Measurements from ENCODE around the gene ZNF423.

Gene ZNF423

DNA sequence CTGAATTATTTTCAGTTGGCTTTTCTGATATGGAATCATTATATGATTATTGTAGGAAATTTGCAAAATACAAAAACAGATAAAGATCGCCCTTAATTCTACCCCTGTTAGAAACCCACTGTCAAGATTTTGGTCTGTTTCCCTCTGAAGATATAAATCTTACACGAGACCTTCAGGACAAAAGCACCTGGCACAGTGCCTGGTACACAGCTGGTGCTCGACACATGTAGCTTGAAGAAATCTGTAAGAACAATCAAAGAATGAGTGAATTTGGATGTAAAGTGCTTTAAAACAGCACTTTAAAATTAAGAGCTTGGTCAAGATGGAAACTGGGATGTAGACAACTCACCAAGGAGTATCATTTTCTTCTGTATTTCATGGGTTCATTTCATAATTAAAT, 301.2 kb downstream of the ZNF423 start:
- DNase-seq (ENCODE audit: low spot score), result no peak

- no peak for DNase-seq (ENCODE audit: low spot score)
Measured at GRCh38 chr16:49552313-49552928, 303.5 kb downstream of the ZNF423 start.

DNA sequence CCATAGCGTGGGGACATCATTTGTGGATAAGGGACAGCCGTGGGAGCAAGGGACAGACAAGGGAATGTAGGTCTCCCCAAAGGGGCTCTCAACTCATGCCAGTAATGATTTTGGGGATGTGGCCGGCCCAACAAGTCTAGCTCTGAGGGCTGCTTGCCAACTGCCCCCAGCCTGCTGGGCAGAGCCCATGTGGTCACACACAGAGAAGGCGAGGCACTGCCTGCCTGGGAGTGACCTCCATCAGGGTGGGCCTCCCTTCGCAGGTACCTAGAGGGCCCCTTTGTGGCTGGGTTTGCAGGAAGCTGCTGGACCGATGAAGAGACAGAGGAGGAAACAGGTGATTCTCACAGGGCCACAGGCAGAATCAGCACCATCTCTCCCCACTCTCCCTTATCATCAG, 305.2 kb downstream of the ZNF423 start:
- DNase-seq (ENCODE audit: low spot score), result no peak

- no peak for DNase-seq (ENCODE audit: low spot score)
Measured at GRCh38 chr16:49550140-49550539, 305.8 kb downstream of the ZNF423 start.

DNA sequence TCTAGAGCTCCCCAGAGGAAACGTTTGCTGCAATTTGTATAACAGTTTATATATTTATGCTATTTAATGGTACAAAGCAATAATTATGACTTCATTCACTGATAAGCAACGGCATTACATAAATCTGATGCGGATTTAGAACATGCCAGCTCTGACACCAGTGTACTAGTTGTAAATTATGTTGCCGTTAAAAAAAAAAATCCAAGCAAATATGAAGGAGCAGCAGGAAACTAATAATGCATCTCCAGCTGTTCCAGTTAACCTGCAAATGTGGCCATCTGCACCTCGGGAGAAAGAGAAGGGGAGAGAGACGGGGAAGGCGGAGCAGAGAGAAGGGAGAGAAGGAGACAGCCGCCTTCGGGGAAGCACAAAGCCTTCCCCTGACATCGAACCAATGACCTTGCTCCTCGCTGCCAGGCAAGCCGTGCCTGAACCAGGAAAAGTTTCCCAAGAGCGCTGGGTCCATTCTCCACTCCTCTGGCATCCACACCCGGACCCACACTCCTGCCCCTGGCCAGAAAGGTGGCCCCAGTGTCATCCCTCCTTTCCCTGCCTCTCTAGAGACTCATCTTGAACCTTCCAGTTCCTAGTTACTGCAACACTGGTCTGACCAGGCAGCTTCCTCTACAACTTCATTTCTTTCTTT, 307.5 kb downstream of the ZNF423 start:
- no peak for DNase-seq (ENCODE audit: low spot score)

DNA sequence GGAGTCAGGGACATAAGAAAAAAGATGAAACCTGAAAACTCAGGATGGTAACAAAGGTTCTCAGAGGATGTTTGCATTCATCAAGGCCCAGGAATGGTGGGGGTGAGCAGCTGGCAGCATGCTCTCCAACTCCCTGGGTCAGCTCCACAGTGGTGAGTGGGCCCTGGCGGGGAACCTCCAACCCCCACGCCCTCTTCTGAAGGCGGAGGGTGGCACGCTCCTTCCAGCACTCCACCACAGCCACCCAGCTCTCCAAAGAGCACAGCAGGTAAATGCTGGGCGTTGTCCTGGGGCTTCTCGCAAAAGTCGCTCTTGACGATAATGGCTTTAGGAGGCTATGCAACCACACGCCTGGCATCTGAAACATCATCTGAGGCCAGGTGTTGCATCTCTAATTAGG, 308.5 kb downstream of the ZNF423 start:
- no peak for DNase-seq (ENCODE audit: low spot score)

DNA sequence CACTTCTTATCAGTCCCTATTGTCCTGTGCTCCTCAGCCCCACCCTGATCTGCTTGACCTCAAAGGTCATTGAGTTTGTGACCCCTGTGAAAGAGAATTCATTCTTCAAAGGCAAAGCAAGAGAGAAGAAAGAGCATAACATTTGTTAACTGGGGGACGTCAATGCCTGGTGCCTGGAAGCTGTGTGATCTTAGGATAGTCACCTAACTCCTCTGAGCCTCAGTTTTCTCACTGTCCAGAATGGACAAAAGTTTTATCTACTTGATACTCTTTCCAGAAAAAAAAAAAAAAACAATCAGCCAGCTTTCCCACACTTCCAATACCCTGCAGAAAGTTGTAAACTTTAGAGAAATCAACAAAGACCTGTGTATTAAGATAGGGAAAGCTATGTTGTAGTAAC, 309.2 kb downstream of the ZNF423 start:
- no peak for DNase-seq (ENCODE audit: low spot score)

DNA sequence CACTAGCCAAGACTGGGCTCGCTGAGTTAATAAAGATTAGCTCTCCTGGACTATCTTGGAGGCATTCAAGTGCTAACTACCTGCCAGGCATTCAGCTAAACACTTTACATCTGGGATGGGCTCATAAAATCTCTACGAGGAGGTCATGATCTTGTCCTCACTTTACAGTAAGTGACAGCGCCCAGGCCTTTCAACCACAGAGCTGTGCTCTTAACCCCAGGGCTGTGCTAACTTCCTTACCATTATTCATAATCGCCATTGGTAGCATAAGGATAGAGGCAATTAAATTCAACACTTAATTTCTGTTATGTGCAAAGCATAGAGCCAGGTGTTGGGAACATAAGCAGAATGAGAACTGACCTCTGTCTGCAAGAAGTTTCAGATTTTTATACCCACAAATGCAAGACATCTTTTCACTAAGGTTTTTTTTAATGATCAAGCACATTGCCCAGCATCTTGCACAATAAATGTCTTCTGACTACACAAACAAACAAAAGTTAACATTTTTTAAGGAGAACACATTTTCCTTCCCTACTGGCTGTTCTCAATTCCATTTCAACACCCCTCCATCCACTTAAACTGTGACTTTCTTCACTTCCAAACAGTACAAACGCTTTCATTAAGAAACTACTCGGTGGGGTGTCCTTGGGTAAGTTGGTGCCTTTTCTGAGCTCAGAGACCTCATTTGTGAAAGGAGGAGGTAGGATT, 310.0 kb downstream of the ZNF423 start:
- DNase-seq (ENCODE audit: low spot score), result no peak

GRCh38 chr16:49545243-49545642, 310.7 kb downstream of the ZNF423 start:
- no peak for DNase-seq (ENCODE audit: low spot score)

DNA sequence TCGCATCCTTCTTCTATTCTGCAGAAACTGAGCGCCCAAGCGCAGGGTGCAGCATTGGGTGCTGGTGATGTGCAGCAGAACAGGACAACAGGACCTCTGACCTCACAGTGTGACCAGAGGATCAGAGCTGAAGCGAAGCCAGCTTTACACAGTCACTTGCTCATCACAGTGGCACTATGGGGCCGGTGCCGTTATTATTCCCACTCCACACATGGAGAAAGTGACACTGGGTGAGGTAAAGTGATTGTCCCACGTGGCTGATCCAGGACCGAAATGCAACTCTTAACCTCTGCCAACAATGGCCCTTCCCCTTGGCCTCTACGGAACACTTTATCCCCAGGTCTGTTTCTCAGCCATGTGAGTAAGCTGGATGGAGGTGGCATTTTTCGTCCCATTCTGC, 311.1 kb downstream of the ZNF423 start:
- DNase-seq (ENCODE audit: low spot score), result no peak

- DNase-seq (ENCODE audit: low spot score), result no peak
Measured at GRCh38 chr16:49543631-49543946, 312.3 kb downstream of the ZNF423 start.

- no peak for DNase-seq (ENCODE audit: low spot score)
Measured at GRCh38 chr16:49542946-49543630, 312.8 kb downstream of the ZNF423 start.

DNA sequence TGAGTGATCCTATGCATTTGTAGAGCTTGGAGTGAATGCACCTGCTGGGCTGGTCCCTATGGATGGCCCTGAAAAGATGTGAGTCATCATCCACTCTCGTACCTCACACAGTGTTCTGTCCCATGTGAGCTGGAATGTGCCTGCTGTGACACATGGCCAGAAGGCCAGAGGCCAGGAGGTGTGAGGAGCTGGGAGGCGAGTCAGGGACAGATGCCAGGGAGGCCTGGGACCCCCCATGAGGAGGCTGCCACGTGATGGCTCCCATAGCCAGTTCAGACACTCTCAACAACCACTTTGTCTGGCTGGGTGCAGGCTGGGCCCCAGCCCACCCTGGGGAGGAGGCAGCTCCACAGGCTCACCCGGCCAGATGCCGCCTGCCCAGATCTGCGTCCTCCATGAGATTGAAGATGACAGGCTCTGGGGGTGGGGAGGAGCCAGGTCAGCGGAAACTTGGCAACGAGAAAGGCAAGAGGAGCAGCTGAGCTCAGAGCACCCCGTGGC, 313.5 kb downstream of the ZNF423 start:
- DNase-seq (ENCODE audit: low spot score), result no peak

GRCh38 chr16:49540836-49541235, 315.1 kb downstream of the ZNF423 start:
- no peak for DNase-seq (ENCODE audit: low spot score)

DNA sequence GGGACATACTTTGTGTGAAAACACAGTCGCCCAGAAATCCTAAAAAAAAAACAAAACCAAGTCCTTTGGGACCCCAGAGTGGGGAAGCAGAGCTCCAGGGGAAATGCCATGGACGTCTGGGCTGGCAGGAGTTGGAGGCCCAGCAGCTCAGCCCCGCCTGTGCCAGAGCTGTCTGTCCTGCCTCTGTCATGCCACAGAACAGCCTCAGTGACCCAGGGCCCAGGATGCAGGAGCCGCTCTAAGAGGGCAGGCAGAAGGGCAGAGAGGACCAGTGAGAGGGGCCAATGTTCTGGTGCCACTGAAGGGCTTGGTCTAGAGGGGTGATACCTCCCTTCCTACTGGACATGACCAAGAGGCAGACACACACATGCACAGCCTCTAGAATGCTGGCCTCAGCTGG, 316.2 kb downstream of the ZNF423 start:
- no peak for DNase-seq (ENCODE audit: low spot score)

DNA sequence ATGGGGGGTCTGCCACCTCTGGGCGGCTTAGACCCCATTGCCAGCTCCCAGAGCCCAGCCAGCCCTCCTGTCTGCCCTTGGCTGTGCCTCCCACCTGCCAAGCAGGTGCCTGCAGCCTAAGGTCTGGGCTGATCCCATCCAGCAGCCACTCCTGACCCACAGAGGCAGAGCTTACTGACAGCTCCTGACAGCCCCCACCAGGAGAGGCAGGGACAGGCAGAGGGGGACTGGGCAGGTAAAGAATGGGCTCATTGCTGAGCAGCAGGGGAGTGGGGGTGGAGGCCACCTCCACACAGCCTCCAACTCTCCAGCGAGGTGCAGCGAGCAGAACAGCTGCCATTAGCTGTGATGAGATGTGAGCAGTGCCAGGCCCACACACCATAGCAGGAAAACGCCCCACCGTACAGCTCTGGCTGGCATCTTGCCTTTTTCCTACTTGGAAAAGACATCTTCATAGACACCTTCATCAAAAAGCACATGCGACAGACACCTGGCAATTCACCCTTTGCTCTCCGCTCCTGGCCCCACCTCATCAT, 317.9 kb downstream of the ZNF423 start:
- DNase-seq (ENCODE audit: low spot score), result no peak

- DNase-seq (ENCODE audit: low spot score), result no peak
Measured at GRCh38 chr16:49534901-49535610, 320.9 kb downstream of the ZNF423 start.

- no peak for DNase-seq (ENCODE audit: low spot score)
Measured at GRCh38 chr16:49533422-49533821, 322.5 kb downstream of the ZNF423 start.

GRCh38 chr16:49532873-49533272, 323.0 kb downstream of the ZNF423 start:
- DNase-seq (ENCODE audit: low spot score), result no peak

GRCh38 chr16:49531931-49532840, 323.7 kb downstream of the ZNF423 start:
- DNase-seq (ENCODE audit: low spot score), result no peak

GRCh38 chr16:49531425-49531824, 324.5 kb downstream of the ZNF423 start:
- DNase-seq (ENCODE audit: low spot score), result no peak
